Measurements from ENCODE around the gene MAGEA10. TPM values are rescaled to one million over a fixed set of nuclear protein-coding genes. Genes with fewer than 3 reads are reported as not detected.

MAGEA10 gene
- total RNA-seq, 4 donors from 2014 or later: not detected

GRCh38 chrX:152117305-152117704, 21.1 kb downstream of the MAGEA10 start:
- H3K9me3 ChIP-seq: no peaks in the 10 kb centered on the region

DNA sequence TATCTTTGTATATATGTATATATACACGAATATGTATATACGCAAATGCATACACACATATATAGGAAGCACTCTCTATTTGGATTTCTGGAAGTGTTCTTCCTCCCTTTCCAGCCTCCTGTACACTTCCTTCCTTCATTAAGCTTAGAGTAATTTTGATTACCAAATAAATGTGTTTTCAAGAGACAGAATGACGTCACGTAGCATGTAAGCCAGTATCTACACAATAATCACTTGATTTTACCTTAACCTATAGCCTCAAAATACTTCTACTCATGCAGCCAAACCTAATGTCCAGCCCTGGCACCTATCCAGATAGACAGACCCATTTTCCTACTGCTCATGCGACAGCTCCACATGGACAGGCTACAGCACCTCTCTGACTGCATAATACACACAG, 29.9 kb downstream of the MAGEA10 start:
- no peaks in the 10 kb centered on the region for H3K9me3 ChIP-seq
- no peaks in the 10 kb centered on the region for H3K36me3 ChIP-seq
- WGBS, 2 donors (ENCODE audit: low coverage in 1 of 2): 89 to 100% methylated on average over 2 to 5 of the region's 5 CpGs
- H3K4me3 ChIP-seq: no peak overlapping the region
- in situ Hi-C loops (cut with MboI; ENCODE audit: low pct_ligation_motif_present in 1 of 4, low pct_unique_long_range_greater_than_20kb in 1 of 4, low sequenced_read_pairs in 3 of 4): no loop called here
- DNase-seq: no peak
- H3K27me3 ChIP-seq: no peaks in the 10 kb centered on the region
- no peak for TF ChIP-seq EP300 (IDR thresholded peaks at IDR 0.05; ENCODE audit: low read depth)
- no peak for TF ChIP-seq POLR2A (IDR thresholded peaks at IDR 0.05)
- intact Hi-C loops (cut with DNase I; ENCODE audit: low total_unique reads): no loop called here
- H3K27ac ChIP-seq: no peak overlapping the region
- H3K4me1 ChIP-seq: no peaks in the 10 kb centered on the region

More at GRCh38 chrX:152117305-152117704, 21.1 kb downstream of the MAGEA10 start:
- 81% methylated on average over 3 of the region's 3 CpGs; no CpG with 5 or more reads in 1 of the 2 donors for WGBS, 2 donors (ENCODE audit: low coverage in 1 of 2)
- no peak for TF ChIP-seq POLR2A (IDR thresholded peaks at IDR 0.05)
- no peak for TF ChIP-seq EP300 (IDR thresholded peaks at IDR 0.05; ENCODE audit: low read depth)
- no peak for TF ChIP-seq CTCF (IDR thresholded peaks at IDR 0.05)
- no peak for TF ChIP-seq POLR2AphosphoS5 (IDR thresholded peaks at IDR 0.05)
- DNase-seq: no peak
- no peaks in the 10 kb centered on the region for H3K36me3 ChIP-seq
- intact Hi-C loops (cut with DNase I; ENCODE audit: low total_unique reads) (no loop called here), in situ Hi-C loops (cut with MboI; ENCODE audit: low pct_ligation_motif_present in 1 of 4, low pct_unique_long_range_greater_than_20kb in 1 of 4, low sequenced_read_pairs in 3 of 4) (no loop called here)
- no peaks in the 10 kb centered on the region for H3K27me3 ChIP-seq
- H3K4me3 ChIP-seq: no peak overlapping the region
- H3K4me1 ChIP-seq: no peaks in the 10 kb centered on the region
- no peak overlapping the region for H3K27ac ChIP-seq

- WGBS, 2 donors (ENCODE audit: low coverage in 1 of 2): 80 to 89% methylated on average over 5 to 6 of the region's 6 CpGs
- Histone ChIP-seq H3K9me3 (no peaks in the 10 kb centered on the region), H3K4me3 (no peak overlapping the region), H3K36me3 (no peaks in the 10 kb centered on the region), H3K27me3 (no peaks in the 10 kb centered on the region), H3K27ac (no peak overlapping the region), H3K4me1 (no peaks in the 10 kb centered on the region)
- no peak for DNase-seq
- intact Hi-C loops (cut with DNase I; ENCODE audit: low total_unique reads): no loop called here
- in situ Hi-C loops (cut with MboI; ENCODE audit: low pct_ligation_motif_present in 1 of 4, low pct_unique_long_range_greater_than_20kb in 1 of 4, low sequenced_read_pairs in 3 of 4): no loop called here
- TF ChIP-seq CTCF (IDR thresholded peaks at IDR 0.05) (no peak), POLR2A (IDR thresholded peaks at IDR 0.05) (no peak), EP300 (IDR thresholded peaks at IDR 0.05; ENCODE audit: low read depth) (no peak), POLR2AphosphoS5 (IDR thresholded peaks at IDR 0.05) (no peak)
Observed at GRCh38 chrX:152103866-152104265, 34.5 kb downstream of the MAGEA10 start.

GRCh38 chrX:152086141-152086540, 52.2 kb downstream of the MAGEA10 start:
- intact Hi-C loops (cut with DNase I; ENCODE audit: low total_unique reads) (no loop called here), in situ Hi-C loops (cut with MboI; ENCODE audit: low pct_ligation_motif_present in 1 of 4, low pct_unique_long_range_greater_than_20kb in 1 of 4, low sequenced_read_pairs in 3 of 4) (no loop called here)
- Histone ChIP-seq H3K4me1 (no peaks in the 10 kb centered on the region), H3K36me3 (no peaks in the 10 kb centered on the region), H3K9me3 (no peaks in the 10 kb centered on the region), H3K27ac (no peak overlapping the region), H3K27me3 (no peaks in the 10 kb centered on the region), H3K4me3 (no peak overlapping the region)
- TF ChIP-seq POLR2AphosphoS5 (IDR thresholded peaks at IDR 0.05) (no peak), POLR2A (IDR thresholded peaks at IDR 0.05) (no peak), EP300 (IDR thresholded peaks at IDR 0.05; ENCODE audit: low read depth) (no peak), CTCF (IDR thresholded peaks at IDR 0.05) (no peak)
- no peak for DNase-seq
- WGBS, 2 donors (ENCODE audit: low coverage in 1 of 2): 80% methylated on average over 1 to 6 of the region's 6 CpGs

Other genes starting within 250 kb of the MAGEA10 start
- not detected for gene MAGEA4, start 225.7 kb downstream of the MAGEA10 start, total RNA-seq
- gene GABRE, start 163.9 kb downstream of the MAGEA10 start, total RNA-seq: 10 to 100 TPM; 31.4 to 81.0 (median 73.4) TPM

Measured in transverse colon (tissue), 4 donors.